Liver (tissue), 9 donors: ENCODE measurements around the gene ARSD. TPM values are rescaled to one million over a fixed set of nuclear protein-coding genes. Genes with fewer than 3 reads are reported as not detected.
"Not testable (repeated sequence)": the region's sequence is repeated elsewhere in the genome, so short reads cannot be mapped to it uniquely, and the experiment has no call there.

ENCODE experiments used
- DNase-seq: peaks from one replicate; pipeline ENCODE4 v3.0.0-alpha.2; 2017; ENCODE audit warnings: low spot score
- H3K27ac ChIP-seq, 2 donors: one replicate each; pipeline ENCODE4 v1.7.0; 2013; ENCODE audit warnings: inconsistent platforms in 2 of 2, low read length in 2 of 2, control low read depth in 1 of 2, low read depth in 1 of 2, mild to moderate bottlenecking in 1 of 2
- H3K27me3 ChIP-seq, 4 donors: one replicate each; pipeline versions ENCODE4 v1.6.1 to v1.7.0; 2013; ENCODE audit warnings: low read length in 3 of 4, inconsistent platforms in 1 of 4, mild to moderate bottlenecking in 1 of 4, moderate library complexity in 1 of 4; ENCODE audit not compliant: control insufficient read depth in 4 of 4, insufficient read depth in 4 of 4
- H3K36me3 ChIP-seq, 4 donors: one replicate each; pipeline versions ENCODE4 v1.6.1 to v1.7.0; 2013; ENCODE audit warnings: low read length in 3 of 4, mild to moderate bottlenecking in 3 of 4, low read depth in 1 of 4, moderate library complexity in 1 of 4; ENCODE audit not compliant: control insufficient read depth in 4 of 4, insufficient read depth in 3 of 4
- H3K4me1 ChIP-seq, 4 donors: one replicate each; pipeline versions ENCODE4 v1.6.1 to v1.7.0; 2013; ENCODE audit warnings: low read length in 3 of 4, mild to moderate bottlenecking in 3 of 4, moderate library complexity in 1 of 4; ENCODE audit not compliant: control insufficient read depth in 4 of 4, insufficient read depth in 4 of 4
- H3K4me3 ChIP-seq, 3 donors: one replicate each; pipeline versions ENCODE4 v1.6.1 to v1.7.0; 2013; ENCODE audit warnings: low read length in 3 of 3, control low read depth in 1 of 3, low read depth in 1 of 3, mild to moderate bottlenecking in 1 of 3
- H3K9ac ChIP-seq, 2 donors: one replicate each; pipeline ENCODE4 v1.7.0; 2013; ENCODE audit warnings: low read length in 2 of 2, mild to moderate bottlenecking in 2 of 2, moderate library complexity in 2 of 2, control low read depth in 1 of 2, low read depth in 1 of 2
- H3K9me3 ChIP-seq, 4 donors: one replicate each; pipeline versions ENCODE4 v1.6.1 to v1.7.0; 2013; ENCODE audit warnings: low read length in 3 of 4; ENCODE audit not compliant: control insufficient read depth in 4 of 4
- EGR1 ChIP-seq, 2 donors: IDR thresholded peaks; 2 replicates each; pipeline ENCODE4 v1.6.1; 2016 to 2018; ENCODE audit warnings: antibody characterized with exemption in 2 of 2, low read depth in 2 of 2
- JUND ChIP-seq, 2 donors: IDR thresholded peaks; 2 replicates each; pipeline ENCODE4 v1.6.1; 2016; ENCODE audit warnings: antibody characterized with exemption in 2 of 2
- NR2F2 ChIP-seq: IDR thresholded peaks from 2 replicates; pipeline ENCODE4 v1.6.1; 2016; ENCODE audit warnings: antibody characterized with exemption
- RAD21 ChIP-seq, 2 donors: IDR thresholded peaks; 2 replicates each; pipeline ENCODE4 v1.6.1; 2016; ENCODE audit warnings: antibody characterized with exemption in 2 of 2, mild to moderate bottlenecking in 2 of 2
- RXRA ChIP-seq, 2 donors: IDR thresholded peaks; 2 replicates each; pipeline ENCODE4 v1.6.1; 2017 to 2018; ENCODE audit warnings: antibody characterized with exemption in 2 of 2, mild to moderate bottlenecking in 1 of 2
- TAF1 ChIP-seq: conservative IDR thresholded peaks from 2 replicates; pipeline ENCODE4 v1.6.1; 2016; ENCODE audit warnings: antibody characterized with exemption, mild to moderate bottlenecking
- YY1 ChIP-seq: IDR thresholded peaks from 2 replicates; pipeline ENCODE4 v1.6.1; 2016; ENCODE audit warnings: antibody characterized with exemption, mild to moderate bottlenecking
- WGBS: extraction: QIAGEN DNeasy Blood & Tissue Kit; methylation state at CpG from one replicate; pipeline ENCODE4 v1.1.7; 2013; 5-methylcytosine and 5-hydroxymethylcytosine counted together
- polyA plus RNA-seq, 2 donors: library from polyadenylated mRNA; stranded (reverse) in 1 of 2; unstranded in 1 of 2; fragments of 200-250 nt in 1 of 2; fragments of >200 nt in 1 of 2; fragmentation: Nextera tagmentation in 1 of 2; extraction: Ambion mirVana in 1 of 2; gene quantifications; one replicate each; pipeline versions ENCODE4 v1.2.1 to v1.2.3, GENCODE V29; 2013 to 2015
- total RNA-seq, 2 donors: library from RNA; depleted of rRNA; stranded (reverse); fragments of >200 nt; gene quantifications; one replicate each; pipeline ENCODE4 v1.2.3, GENCODE V29; 2014
- TF ChIP-seq, protein P1 (sequence below): fragments of 150-350 bp; IDR thresholded peaks from 2 replicates; pipeline ENCODE4 v1.5.1; 2017; ENCODE audit warnings: improper control_type of control experiment, low read depth, low read length; ENCODE audit not compliant: missing input control
- TF ChIP-seq, protein P2 (sequence below): IDR thresholded peaks from 2 replicates; pipeline ENCODE4 v1.6.1; 2016; ENCODE audit warnings: antibody characterized with exemption, mild to moderate bottlenecking
- TF ChIP-seq, protein P3 (sequence below): IDR thresholded peaks from 2 replicates; pipeline ENCODE4 v1.6.1; 2016; ENCODE audit warnings: antibody characterized with exemption
- TF ChIP-seq, protein P4 (sequence below): IDR thresholded peaks from 2 replicates; pipeline ENCODE4 v1.6.1; 2016; ENCODE audit warnings: antibody characterized with exemption
- donor health status: healthy.
- donor health status: healthy.
- donor health status: healthy.
- donor health status: healthy.
- donor health status: healthy.

The ARSD gene
- total and polyA plus RNA-seq, 4 donors: 11.3 to 42.4 (median 19.5) TPM

DNA sequence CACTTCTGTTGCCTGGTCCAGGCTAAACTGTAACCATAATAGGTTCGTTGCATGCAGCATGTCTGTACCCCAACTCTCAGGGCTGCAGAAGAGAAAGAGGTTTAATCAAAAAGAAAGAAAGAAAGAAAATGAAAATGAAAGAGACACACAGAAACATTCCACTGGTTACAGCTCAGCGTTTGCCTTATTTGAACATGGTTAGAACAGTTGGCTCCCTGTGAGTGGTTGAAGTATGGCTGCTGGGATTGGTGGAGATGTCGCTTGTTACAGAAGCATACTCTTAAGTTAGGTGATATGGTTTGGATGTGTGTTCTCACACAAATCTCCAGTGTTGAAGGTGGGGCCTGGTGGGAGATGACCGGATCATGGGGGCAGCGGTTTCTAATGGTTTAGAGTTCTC, 36.3 kb downstream of the ARSD start:
- Histone ChIP-seq H3K4me3 (no peak overlapping the region), H3K27ac (no peak overlapping the region), H3K36me3 (no peaks in the 10 kb centered on the region), H3K4me1 (peaks cover 3 to 26% (median 22%) of the 10 kb centered on the region in 4 donors), H3K9ac (no peak overlapping the region), H3K27me3 (no peaks in the 10 kb centered on the region), H3K9me3 (no peaks in the 10 kb centered on the region)
- DNase-seq: no peak
- TF ChIP-seq NR2F2: no peak
- no peak for TF ChIP-seq RXRA (IDR thresholded peaks at IDR 0.05)
- TF ChIP-seq RAD21 (IDR thresholded peaks at IDR 0.05): no peak
- no peak for TF ChIP-seq TAF1
- WGBS: 84% methylated on average over 5 of the region's 5 CpGs

GRCh38 chrX:2890536-2891460, 38.3 kb downstream of the ARSD start:
- H3K27ac ChIP-seq, H3K4me3 ChIP-seq, DNase-seq, H3K9me3 ChIP-seq, H3K27me3 ChIP-seq, H3K36me3 ChIP-seq, H3K9ac ChIP-seq: not testable (repeated sequence)
- peaks cover 0 to 16% (median 12%) of the 10 kb centered on the region in 4 donors for H3K4me1 ChIP-seq
- WGBS: 54% methylated on average over 20 of the region's 22 CpGs

GRCh38 chrX:2889706-2890490, 39.2 kb downstream of the ARSD start:
- not testable (repeated sequence) for H3K27me3 ChIP-seq, H3K36me3 ChIP-seq, H3K27ac ChIP-seq, H3K9me3 ChIP-seq, DNase-seq
- Histone ChIP-seq H3K4me3 (peak overlapping the region; percentile 28 to 73 (median 36)), H3K4me1 (peaks cover 0 to 16% (median 12%) of the 10 kb centered on the region in 4 donors), H3K9ac (peak overlapping the region in 1 of 2 donors; percentile 43)
- TF ChIP-seq YY1: peak; percentile 50
- TF ChIP-seq RAD21 (IDR thresholded peaks at IDR 0.05): peak; percentile 37 to 64
- TF ChIP-seq, protein P1, sequence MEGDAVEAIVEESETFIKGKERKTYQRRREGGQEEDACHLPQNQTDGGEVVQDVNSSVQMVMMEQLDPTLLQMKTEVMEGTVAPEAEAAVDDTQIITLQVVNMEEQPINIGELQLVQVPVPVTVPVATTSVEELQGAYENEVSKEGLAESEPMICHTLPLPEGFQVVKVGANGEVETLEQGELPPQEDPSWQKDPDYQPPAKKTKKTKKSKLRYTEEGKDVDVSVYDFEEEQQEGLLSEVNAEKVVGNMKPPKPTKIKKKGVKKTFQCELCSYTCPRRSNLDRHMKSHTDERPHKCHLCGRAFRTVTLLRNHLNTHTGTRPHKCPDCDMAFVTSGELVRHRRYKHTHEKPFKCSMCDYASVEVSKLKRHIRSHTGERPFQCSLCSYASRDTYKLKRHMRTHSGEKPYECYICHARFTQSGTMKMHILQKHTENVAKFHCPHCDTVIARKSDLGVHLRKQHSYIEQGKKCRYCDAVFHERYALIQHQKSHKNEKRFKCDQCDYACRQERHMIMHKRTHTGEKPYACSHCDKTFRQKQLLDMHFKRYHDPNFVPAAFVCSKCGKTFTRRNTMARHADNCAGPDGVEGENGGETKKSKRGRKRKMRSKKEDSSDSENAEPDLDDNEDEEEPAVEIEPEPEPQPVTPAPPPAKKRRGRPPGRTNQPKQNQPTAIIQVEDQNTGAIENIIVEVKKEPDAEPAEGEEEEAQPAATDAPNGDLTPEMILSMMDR: peak; percentile 17
- WGBS: 26% methylated on average over 15 of the region's 15 CpGs

DNA sequence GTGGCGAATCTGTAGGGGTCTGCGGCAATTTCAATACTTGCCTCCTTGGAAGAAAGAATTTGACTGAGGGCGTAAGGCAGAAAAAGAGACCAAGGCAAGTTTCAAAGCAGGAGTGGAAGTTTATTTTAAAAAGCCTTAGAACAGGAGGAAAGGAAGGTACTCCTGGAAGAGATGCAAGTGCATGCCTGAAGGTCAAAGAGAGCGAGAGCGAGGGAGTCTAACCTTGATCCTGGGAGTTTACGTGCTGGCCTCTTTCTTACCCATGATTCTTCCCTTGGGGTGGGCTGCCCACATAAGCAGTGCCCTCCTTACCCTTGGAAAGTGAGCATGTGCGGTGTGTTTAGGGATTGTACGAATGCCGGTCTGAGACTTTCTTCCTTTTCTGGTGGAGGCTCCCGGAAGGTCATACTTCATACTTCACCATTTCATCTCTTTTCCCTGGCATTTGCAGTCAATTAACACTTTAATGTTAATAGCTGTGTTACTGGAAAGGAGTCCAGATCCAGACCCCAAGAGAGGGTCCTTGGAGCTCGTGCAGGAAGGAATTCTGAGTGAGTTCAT, 40.0 kb downstream of the ARSD start:
- Histone ChIP-seq H3K4me3 (peak overlapping the region; percentile 36 to 73 (median 49)), H3K9ac (peak overlapping the region in 1 of 2 donors; percentile 43)
- DNase-seq: no peak

More for the DNA sequence above, 40.0 kb downstream of the ARSD start:
- no peak overlapping the region for H3K27ac ChIP-seq
- no peaks in the 10 kb centered on the region for H3K27me3 ChIP-seq
- H3K9me3 ChIP-seq: no peaks in the 10 kb centered on the region
- WGBS: 39% methylated on average over 11 of the region's 11 CpGs
- TF ChIP-seq, protein P2, sequence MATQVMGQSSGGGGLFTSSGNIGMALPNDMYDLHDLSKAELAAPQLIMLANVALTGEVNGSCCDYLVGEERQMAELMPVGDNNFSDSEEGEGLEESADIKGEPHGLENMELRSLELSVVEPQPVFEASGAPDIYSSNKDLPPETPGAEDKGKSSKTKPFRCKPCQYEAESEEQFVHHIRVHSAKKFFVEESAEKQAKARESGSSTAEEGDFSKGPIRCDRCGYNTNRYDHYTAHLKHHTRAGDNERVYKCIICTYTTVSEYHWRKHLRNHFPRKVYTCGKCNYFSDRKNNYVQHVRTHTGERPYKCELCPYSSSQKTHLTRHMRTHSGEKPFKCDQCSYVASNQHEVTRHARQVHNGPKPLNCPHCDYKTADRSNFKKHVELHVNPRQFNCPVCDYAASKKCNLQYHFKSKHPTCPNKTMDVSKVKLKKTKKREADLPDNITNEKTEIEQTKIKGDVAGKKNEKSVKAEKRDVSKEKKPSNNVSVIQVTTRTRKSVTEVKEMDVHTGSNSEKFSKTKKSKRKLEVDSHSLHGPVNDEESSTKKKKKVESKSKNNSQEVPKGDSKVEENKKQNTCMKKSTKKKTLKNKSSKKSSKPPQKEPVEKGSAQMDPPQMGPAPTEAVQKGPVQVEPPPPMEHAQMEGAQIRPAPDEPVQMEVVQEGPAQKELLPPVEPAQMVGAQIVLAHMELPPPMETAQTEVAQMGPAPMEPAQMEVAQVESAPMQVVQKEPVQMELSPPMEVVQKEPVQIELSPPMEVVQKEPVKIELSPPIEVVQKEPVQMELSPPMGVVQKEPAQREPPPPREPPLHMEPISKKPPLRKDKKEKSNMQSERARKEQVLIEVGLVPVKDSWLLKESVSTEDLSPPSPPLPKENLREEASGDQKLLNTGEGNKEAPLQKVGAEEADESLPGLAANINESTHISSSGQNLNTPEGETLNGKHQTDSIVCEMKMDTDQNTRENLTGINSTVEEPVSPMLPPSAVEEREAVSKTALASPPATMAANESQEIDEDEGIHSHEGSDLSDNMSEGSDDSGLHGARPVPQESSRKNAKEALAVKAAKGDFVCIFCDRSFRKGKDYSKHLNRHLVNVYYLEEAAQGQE: no peak
- TF ChIP-seq RXRA (IDR thresholded peaks at IDR 0.05): no peak
- no peak for TF ChIP-seq TAF1
- TF ChIP-seq EGR1 (IDR thresholded peaks at IDR 0.05; ENCODE audit: low read depth in 2 of 2): no peak
- TF ChIP-seq, protein P3, sequence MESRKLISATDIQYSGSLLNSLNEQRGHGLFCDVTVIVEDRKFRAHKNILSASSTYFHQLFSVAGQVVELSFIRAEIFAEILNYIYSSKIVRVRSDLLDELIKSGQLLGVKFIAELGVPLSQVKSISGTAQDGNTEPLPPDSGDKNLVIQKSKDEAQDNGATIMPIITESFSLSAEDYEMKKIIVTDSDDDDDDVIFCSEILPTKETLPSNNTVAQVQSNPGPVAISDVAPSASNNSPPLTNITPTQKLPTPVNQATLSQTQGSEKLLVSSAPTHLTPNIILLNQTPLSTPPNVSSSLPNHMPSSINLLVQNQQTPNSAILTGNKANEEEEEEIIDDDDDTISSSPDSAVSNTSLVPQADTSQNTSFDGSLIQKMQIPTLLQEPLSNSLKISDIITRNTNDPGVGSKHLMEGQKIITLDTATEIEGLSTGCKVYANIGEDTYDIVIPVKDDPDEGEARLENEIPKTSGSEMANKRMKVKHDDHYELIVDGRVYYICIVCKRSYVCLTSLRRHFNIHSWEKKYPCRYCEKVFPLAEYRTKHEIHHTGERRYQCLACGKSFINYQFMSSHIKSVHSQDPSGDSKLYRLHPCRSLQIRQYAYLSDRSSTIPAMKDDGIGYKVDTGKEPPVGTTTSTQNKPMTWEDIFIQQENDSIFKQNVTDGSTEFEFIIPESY: no peak
- TF ChIP-seq YY1: no peak
- TF ChIP-seq, protein P4, sequence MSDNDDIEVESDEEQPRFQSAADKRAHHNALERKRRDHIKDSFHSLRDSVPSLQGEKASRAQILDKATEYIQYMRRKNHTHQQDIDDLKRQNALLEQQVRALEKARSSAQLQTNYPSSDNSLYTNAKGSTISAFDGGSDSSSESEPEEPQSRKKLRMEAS: no peak
- no peak for TF ChIP-seq JUND (IDR thresholded peaks at IDR 0.05)
- H3K4me1 ChIP-seq: peaks cover 0 to 16% (median 12%) of the 10 kb centered on the region in 4 donors
- H3K36me3 ChIP-seq: no peaks in the 10 kb centered on the region
